NCI-H460 (cell line): Measurements from ENCODE around the gene TTL. TPM values are rescaled to one million over a fixed set of nuclear protein-coding genes. Genes with fewer than 3 reads are reported as not detected.
"Not testable (repeated sequence)": the region's sequence is repeated elsewhere in the genome, so short reads cannot be mapped to it uniquely, and the experiment has no call there.

Experiments
- DNase-seq: peaks from one replicate; pipeline ENCODE4 v3.0.0-alpha.2; 2016; ENCODE audit warnings: low read depth; ENCODE audit errors: extremely low read depth
- total RNA-seq: library from RNA; depleted of rRNA; stranded (reverse); fragments of >200 nt; shearing (Covaris generic); gene quantifications from 2 replicates; pipeline ENCODE4 v1.2.3, GENCODE V29; 2014

TTL gene
- total RNA-seq, 1 experiment from 2014 or later: 72.8 TPM

DNA sequence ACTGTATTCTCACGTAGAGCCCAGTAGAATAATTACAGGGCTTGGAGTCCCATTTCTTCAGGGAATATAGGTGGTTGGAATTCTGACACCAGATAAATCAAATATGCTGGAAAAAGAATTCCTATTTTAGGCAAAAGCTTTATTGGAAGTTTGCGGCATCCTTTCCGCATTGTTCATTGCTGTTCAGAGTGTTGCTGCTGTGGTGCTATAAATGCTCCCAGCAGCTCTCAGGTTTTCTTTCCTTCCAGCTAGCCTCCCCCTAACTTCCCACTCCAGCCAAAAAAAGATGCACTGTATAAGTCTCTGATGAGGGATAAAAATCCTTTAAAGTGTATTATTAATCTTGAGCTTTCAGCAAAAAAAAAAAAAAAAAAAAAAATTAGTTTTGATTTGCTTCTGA lies 34.8 kb downstream of the TTL start:
- DNase-seq: no peak

- DNase-seq: no peak
Observed at GRCh38 chr2:112518807-112519206, 36.9 kb downstream of the TTL start.

GRCh38 chr2:112519506-112519905 lies 37.5 kb downstream of the TTL start:
- DNase-seq: no peak

GRCh38 chr2:112520234-112520783 lies 38.4 kb downstream of the TTL start:
- no peak for DNase-seq

DNA sequence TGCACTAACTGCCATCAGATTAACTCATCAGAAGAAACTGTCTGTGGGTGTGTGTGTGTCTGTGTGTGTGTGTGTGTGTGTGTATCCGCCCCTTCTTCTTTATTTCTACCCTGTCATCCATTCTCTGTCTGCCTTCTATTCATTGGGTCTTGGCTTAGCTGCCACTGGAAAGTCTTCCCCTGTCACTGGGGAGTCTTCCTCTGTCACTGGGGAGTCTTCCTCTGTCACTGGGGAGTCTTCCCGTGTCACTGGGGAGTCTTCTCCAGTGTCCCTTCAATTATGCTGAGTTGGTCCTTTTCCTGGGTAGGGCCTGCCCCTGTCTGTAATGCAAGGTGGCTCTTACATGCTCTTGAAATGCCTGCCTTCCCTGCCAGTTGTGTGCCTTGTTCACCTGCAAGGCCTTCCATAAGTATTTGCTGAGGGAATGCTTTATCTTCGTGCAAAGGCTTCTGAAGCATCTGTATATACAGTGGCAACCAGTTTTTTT lies 41.4 kb downstream of the TTL start:
- no peak for DNase-seq

DNA sequence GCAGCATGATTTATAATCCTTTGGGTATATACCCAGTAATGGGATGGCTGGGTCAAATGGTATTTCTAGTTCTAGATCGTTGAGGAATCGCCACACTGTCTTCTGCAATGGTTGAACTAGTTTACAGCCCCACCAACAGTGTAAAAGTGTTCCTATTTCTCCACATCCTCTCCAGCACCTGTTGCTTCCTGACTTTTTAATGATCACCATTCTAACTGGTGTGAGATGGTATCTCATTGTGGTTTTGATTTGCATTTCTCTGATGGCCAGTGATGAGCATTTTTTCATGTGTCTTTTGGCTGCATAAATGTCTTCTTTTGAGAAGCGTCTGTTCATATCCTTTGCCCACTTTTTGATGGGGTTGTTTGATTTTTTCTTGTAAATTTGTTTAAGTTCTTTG lies 42.3 kb downstream of the TTL start:
- DNase-seq: not testable (repeated sequence)

DNA sequence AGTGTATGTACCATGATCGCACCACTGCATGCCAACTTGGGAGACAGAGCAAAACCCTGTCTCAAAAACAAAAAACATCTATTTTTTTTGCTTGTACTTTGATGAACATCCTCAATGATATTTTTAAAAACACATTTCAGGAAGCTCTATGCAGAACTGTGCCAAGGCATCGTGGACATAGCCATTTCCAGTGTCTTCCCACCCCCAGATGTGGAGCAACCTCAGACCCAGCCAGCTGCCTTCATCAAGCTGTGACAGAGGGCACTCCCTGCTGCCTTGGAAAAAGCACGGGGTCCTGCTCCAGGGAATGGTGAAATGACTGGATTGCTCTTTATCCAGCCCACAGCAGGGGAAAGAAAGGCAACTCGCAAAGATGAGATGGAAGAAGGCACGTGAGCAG lies 46.6 kb downstream of the TTL start:
- DNase-seq: no peak

GRCh38 chr2:112529757-112530156 lies 47.8 kb downstream of the TTL start:
- DNase-seq: no peak

DNA sequence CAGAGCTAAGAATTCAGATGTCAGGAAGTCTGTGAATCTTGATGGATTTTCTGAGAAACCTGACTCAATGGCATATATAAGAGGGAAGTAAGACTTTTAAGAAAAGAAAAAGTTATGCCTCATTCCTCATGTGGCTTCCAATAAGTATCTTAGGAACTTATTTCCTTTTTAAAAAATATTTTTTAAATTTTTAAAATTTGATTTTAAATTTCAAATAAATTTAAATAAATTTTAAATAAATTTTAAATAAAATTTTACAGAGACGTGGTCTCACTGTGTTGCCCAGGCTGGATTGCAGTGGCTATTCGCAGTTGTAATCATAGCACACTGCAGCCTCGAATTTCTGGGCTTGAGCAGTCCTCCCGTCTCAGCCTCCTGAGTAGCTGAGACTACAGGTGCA lies 48.8 kb downstream of the TTL start:
- DNase-seq: no peak

DNA sequence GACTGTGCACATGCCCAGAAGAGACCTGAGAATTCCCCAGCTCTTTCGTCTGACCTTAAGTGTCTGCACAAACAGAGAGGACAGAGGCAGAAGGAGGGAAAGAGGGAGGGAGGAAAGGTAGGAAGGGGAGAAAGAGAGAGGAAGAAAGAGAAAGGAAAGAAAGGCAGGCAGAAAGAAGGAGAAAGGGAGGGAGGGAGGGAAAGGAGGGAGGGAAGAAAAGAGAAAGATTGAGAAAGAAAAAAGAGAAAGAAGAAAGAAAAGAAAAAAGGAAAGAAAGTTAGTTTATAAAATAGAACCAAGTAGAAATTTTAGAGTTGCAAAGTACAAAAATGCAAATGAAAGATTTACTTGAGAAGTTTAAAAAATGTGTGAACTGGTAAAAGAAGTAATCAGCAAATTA lies 52.9 kb downstream of the TTL start:
- no peak for DNase-seq

GRCh38 chr2:112536665-112537064 lies 54.7 kb downstream of the TTL start:
- not testable (repeated sequence) for DNase-seq

DNA sequence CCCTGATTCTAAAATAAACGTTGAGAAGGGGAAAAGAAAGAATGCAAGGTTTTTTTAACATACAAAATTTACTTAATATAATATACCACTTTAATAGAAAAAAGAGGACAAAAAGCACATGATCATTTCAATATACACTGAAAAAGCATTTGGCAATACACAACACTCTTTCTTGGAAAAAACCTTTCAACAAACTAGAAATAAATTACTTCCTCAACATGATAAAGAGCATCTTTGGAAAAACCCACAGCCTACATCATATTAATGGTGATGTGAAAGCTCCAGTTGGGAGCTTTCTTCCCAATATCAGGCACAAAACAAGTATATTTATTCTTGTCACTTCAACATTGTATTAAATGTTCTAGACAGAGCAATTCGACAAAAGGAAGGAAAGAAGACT lies 57.4 kb downstream of the TTL start:
- no peak for DNase-seq

DNA sequence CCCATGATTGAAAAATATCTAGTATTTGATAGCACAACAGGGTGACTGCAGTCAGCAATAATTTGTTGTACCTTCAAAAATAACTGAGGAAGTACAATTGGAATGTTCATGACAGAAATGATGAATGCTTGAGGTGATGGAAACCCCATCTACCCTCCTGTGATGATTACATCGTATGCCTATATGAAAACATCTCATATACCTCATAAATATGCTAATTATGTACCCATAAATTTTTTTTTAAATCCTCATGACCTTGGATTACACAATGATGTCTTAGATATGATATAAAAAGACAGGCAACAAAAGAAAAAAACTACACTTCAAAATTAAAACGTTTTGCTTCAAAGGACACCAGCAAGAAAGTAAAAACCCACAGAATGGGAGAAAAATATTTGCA lies 59.0 kb downstream of the TTL start:
- no peak for DNase-seq

DNA sequence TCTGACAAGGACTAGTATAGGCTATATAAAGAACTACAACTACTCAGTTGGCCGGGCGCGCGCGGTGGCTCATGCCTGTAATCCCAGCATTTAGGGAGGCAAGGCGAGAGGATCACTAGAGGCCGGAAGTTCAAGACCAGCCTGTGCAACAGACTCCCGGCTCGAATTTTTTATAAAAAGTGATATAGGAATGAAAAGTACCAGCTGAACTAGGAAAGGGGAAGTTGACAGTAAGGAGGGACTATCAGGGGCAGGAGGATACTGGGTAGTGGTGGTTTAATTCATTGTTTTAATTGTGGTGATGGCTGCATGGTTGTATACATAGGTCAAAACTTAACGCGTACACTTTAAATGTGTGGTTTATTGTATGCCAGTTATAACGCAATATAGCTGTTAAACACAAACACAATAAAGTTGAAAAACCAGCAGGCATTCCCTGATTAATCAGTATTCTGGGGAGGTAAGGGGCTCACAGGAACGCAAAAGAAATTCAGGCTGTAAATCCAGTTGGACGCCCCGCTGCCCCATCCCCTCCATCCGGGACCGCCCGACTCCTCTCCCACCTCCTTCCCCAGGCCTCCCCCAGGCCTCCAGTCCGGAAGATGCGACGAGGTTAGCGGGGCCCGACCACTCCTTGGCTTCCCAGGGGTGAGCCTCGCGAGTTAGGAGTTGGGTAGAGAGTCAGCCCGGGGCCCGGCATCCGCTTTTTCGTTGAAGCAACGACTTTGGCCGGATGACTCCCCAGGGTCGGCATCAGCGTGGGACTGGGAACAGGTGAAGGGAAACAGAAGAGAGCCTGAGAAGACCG lies 59.6 kb downstream of the TTL start:
- peak; percentile 48 for DNase-seq

- DNase-seq: peak; percentile 82
Observed at GRCh38 chr2:112542123-112542983, 60.4 kb downstream of the TTL start, which contains the start of gene POLR1B. Gene POLR1B (plus strand): TSS chr2:112542465. CDS start chr2:112542495, 30 bp downstream.

- DNase-seq: no peak
Observed at GRCh38 chr2:112542984-112543661, 61.2 kb downstream of the TTL start.

GRCh38 chr2:112547333-112547732 lies 65.4 kb downstream of the TTL start:
- no peak for DNase-seq

DNA sequence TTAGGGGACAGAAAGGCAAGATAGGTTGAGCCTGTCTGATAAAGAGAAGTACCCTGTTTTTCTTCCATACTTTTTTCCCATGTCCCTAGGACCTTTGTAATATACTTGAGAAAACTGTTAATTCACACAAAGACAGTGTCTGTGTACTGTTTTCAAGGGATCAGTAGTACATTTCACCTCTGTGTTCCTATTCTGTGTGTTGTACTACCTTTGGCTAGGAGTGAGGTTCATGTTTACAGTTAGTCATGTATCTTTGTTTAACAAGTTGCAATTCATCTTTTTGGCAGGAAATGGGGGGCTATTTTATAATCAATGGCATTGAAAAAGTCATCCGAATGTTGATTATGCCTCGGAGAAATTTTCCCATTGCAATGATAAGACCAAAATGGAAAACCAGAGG lies 67.0 kb downstream of the TTL start:
- no peak for DNase-seq

- no peak for DNase-seq
Observed at GRCh38 chr2:112566104-112566503, 84.1 kb downstream of the TTL start.

DNA sequence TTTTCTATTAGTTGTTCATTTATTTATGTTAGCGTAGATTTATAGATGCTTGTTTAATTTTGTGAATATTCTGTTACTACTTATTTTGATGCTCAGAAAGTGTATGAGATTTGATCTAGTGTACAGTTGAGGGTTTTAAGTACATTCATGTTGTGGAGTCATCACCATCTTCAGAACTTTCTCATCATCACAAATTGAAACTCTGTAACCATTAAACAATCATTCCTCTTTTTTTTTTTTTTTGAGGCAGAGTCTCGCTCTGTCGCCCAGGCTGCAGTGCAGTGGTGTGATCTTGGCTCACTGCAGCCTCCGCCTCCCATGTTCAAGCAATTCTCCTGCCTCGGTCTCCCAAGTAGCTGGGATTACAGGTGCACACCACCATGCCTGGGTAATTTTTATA lies 84.6 kb downstream of the TTL start:
- not testable (repeated sequence) for DNase-seq

- DNase-seq: no peak
Observed at GRCh38 chr2:112572005-112572404, 90.0 kb downstream of the TTL start.
